Renal cortical epithelial cell (primary cell): ENCODE results near the gene IREB2. TPM values are rescaled to one million over a fixed set of nuclear protein-coding genes. Genes with fewer than 3 reads are reported as not detected.

ENCODE experiments used
- DNase-seq: peaks from one replicate; pipeline ENCODE4 v3.0.0-alpha.2; 2011; ENCODE audit warnings: low read depth
- total RNA-seq: library from RNA; depleted of rRNA; stranded (reverse); fragments of >200 nt; gene quantifications from 2 replicates; pipeline ENCODE4 v1.2.3, GENCODE V29; 2014

Gene IREB2
- total RNA-seq, 1 donor from 2014 or later = 68.5 TPM

DNA sequence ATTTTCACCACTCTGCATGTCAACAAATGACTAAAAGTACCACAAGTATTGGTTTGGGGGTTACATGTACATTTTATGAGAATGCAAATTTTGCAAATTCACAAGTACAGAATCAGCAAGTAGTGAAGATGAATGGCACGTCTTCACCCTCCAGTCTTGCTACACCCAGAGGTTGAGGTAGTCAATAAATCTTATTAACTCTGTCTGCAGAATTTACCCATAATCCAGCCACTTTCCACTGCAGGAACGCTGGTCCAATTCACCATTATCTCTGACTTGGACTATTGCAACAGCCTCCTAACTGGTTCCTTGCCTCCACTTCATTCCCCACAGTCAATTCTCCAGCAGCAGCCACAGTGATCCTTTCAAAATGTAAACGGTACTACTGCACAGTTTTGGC is 112.8 kb downstream of the IREB2 start:
- DNase-seq = no peak

Other genes starting within 250 kb of the IREB2 start
- 0.20 TPM in 1 of 2 replicates, not detected in the other for gene ACSBG1, start 203.7 kb upstream of the IREB2 start, total RNA-seq
- gene DNAJA4, start 173.7 kb upstream of the IREB2 start, total RNA-seq = 3.3 and 11.1 TPM in 2 replicates
- 60.6 and 89.1 TPM in 2 replicates for gene SKIC8, start 138.6 kb upstream of the IREB2 start, total RNA-seq
- not detected in 2 replicates for gene CRABP1, start 97.9 kb upstream of the IREB2 start, total RNA-seq
- 1.9 and 4.8 TPM in 2 replicates for gene HYKK, start 69.4 kb downstream of the IREB2 start, total RNA-seq
- gene PSMA4, start 102.2 kb downstream of the IREB2 start, total RNA-seq = 266 and 558 TPM in 2 replicates
- gene CHRNA5, start 127.3 kb downstream of the IREB2 start, total RNA-seq = 4.1 and 6.6 TPM in 2 replicates
- not detected in 2 replicates for gene CHRNA3, start 182.8 kb downstream of the IREB2 start, total RNA-seq
- gene CHRNB4, start 203.0 kb downstream of the IREB2 start, total RNA-seq = 0.15 TPM in 1 of 2 replicates, not detected in the other